ENCODE data around the gene RPL15.

RPL15 gene

GRCh38 chr3:23964537-23965235 lies 47.8 kb downstream of the RPL15 start:
- DNase-seq = no peak

GRCh38 chr3:23966328-23966727 lies 49.4 kb downstream of the RPL15 start:
- DNase-seq = no peak

GRCh38 chr3:23968463-23969184 lies 51.7 kb downstream of the RPL15 start:
- no peak for DNase-seq

GRCh38 chr3:23969393-23969792 lies 52.5 kb downstream of the RPL15 start:
- no peak for DNase-seq
